Endothelial cell of umbilical vein (primary cell): ENCODE measurements around the gene TPH2. TPM values are rescaled to one million over a fixed set of nuclear protein-coding genes. Genes with fewer than 3 reads are reported as not detected.

Experiments
- BruUV-seq: library from RNA; stranded (reverse); fragments of 400-500 nt; replicated peaks from 2 replicates; lab custom pipeline; 2021; lab: Mats Ljungman, UMichigan
- CTCF ChIA-PET: fragments of 300-600, 350-600 bp; sonication (Branson Sonifier 250); formaldehyde crosslinking; loops from one replicate; lab custom pipeline; 2021; ENCODE audit warnings: antibody characterized with exemption, inconsistent platforms; lab: Charles Lee
- POLR2A ChIA-PET: fragments of 300-600, 350-600 bp; sonication (Branson Sonifier 250); formaldehyde crosslinking; loops from one replicate; lab custom pipeline; 2021; ENCODE audit warnings: antibody characterized with exemption, inconsistent platforms; lab: Charles Lee
- DNase-seq: peaks from one replicate; pipeline ENCODE4 v3.0.0-alpha.2; 2011; ENCODE audit warnings: low read depth, low spot score
- FAIRE-seq: peaks from 2 replicates; lab custom pipeline; 2011; peaks lifted over from hg19 to GRCh38; lab: Jason Lieb, UNC
- H2AFZ ChIP-seq: 2 replicates; pipeline ENCODE4 v1.6.0; 2012; ENCODE audit warnings: low read depth, low read length, control low read depth, inconsistent platforms
- H3K27ac ChIP-seq: 2 replicates; pipeline ENCODE4 v1.5.1; 2011; ENCODE audit warnings: low read depth, mild to moderate bottlenecking, control low read depth, low read length, moderate library complexity; ENCODE audit not compliant: insufficient read depth
- H3K27me3 ChIP-seq, 2 experiments: 2 replicates each; pipeline versions ENCODE4 v1.6.0 to v1.6.1; 2011; ENCODE audit warnings: low read length in 2 of 2, mixed read lengths in 1 of 2; ENCODE audit not compliant: control insufficient read depth in 2 of 2, insufficient read depth in 2 of 2
- H3K36me3 ChIP-seq, 2 experiments: 2 replicates in 1 of 2; 3 replicates in 1 of 2; pipeline ENCODE4 v1.5.1; 2011; ENCODE audit warnings: low read length in 2 of 2, mild to moderate bottlenecking in 1 of 2, moderate library complexity in 1 of 2; ENCODE audit not compliant: control insufficient read depth in 2 of 2, insufficient read depth in 2 of 2; ENCODE audit errors: extremely low read depth in 1 of 2
- H3K4me1 ChIP-seq: 3 replicates; pipeline ENCODE4 v1.5.1; 2011; ENCODE audit warnings: mild to moderate bottlenecking, low read length; ENCODE audit not compliant: control insufficient read depth, insufficient read depth; ENCODE audit errors: extremely low read depth
- H3K4me2 ChIP-seq: 2 replicates; pipeline ENCODE4 v1.6.1; 2011; ENCODE audit warnings: low read length, control low read depth, mixed read lengths; ENCODE audit not compliant: insufficient read depth
- H3K4me3 ChIP-seq, 3 experiments: fragments of 200-600 bp in 1 of 3; sonication (generic), shearing (Covaris generic) in 1 of 3; replicated peaks in 1 of 3; 2 replicates each; pipeline ENCODE4 v1.5.1; 2011 to 2016; ENCODE audit warnings: control low read depth in 3 of 3, low read length in 3 of 3, mild to moderate bottlenecking in 2 of 3, inconsistent platforms in 1 of 3, low read depth in 1 of 3, moderate library complexity in 1 of 3; ENCODE audit not compliant: insufficient read depth in 1 of 3
- H3K79me2 ChIP-seq: 2 replicates; pipeline ENCODE4 v1.6.0; 2012; ENCODE audit warnings: low read length, inconsistent platforms; ENCODE audit not compliant: control insufficient read depth, insufficient read depth
- H3K9ac ChIP-seq: replicated peaks from 2 replicates; pipeline ENCODE3; 2011; ENCODE audit warnings: low read length, control low read depth; ENCODE audit not compliant: insufficient read depth; ENCODE audit errors: extremely low read depth
- H3K9me1 ChIP-seq: replicated peaks from 3 replicates; pipeline ENCODE4 v1.6.0; 2011; ENCODE audit warnings: mild to moderate bottlenecking, low read length; ENCODE audit not compliant: control insufficient read depth, insufficient read depth; ENCODE audit errors: extremely low read depth
- H3K9me3 ChIP-seq: replicated peaks from 2 replicates; pipeline ENCODE4 v1.5.1; 2012; ENCODE audit warnings: low read length, inconsistent platforms; ENCODE audit not compliant: control insufficient read depth, insufficient read depth
- H4K20me1 ChIP-seq: replicated peaks from 2 replicates; pipeline ENCODE3; 2011; ENCODE audit warnings: mild to moderate bottlenecking, low read length; ENCODE audit not compliant: control insufficient read depth, insufficient read depth; ENCODE audit errors: extremely low read depth
- EZH2 ChIP-seq: IDR thresholded peaks from 2 replicates; pipeline ENCODE4 v1.6.1; 2012; ENCODE audit warnings: borderline replicate concordance, low read depth, mild to moderate bottlenecking, moderate library complexity, low read length, inconsistent platforms; ENCODE audit not compliant: severe bottlenecking
- FOS ChIP-seq: IDR thresholded peaks from 2 replicates; pipeline ENCODE4 v1.6.1; 2011; ENCODE audit warnings: mild to moderate bottlenecking, low read length, moderate library complexity, borderline replicate concordance; ENCODE audit not compliant: insufficient read depth
- GATA2 ChIP-seq: IDR thresholded peaks from 2 replicates; pipeline ENCODE4 v1.7.0; 2011; ENCODE audit warnings: low read depth, mild to moderate bottlenecking, moderate library complexity, mixed read lengths, low read length; ENCODE audit not compliant: insufficient read length, insufficient read depth
- JUN ChIP-seq: IDR thresholded peaks from 2 replicates; pipeline ENCODE4 v1.6.1; 2011; ENCODE audit warnings: borderline replicate concordance, low read depth; ENCODE audit not compliant: insufficient read length, insufficient read depth
- MYC ChIP-seq: IDR thresholded peaks from one replicate; pipeline ENCODE4 v1.6.1; 2011; ENCODE audit warnings: mild to moderate bottlenecking, low read depth, low read length
- POLR2A ChIP-seq: IDR thresholded peaks from 2 replicates; pipeline ENCODE4 v1.6.1; 2012; ENCODE audit warnings: low read depth, mild to moderate bottlenecking, control low read depth, low read length
- POLR2AphosphoS5 ChIP-seq: IDR thresholded peaks from 2 replicates; pipeline ENCODE4 v1.6.1; 2012; ENCODE audit warnings: low read depth, mild to moderate bottlenecking, control low read depth, low read length, moderate library complexity; ENCODE audit not compliant: insufficient read depth
- dilution Hi-C: fragments of 300-500 bp; cut with MboI; formaldehyde crosslinking; loops from one replicate; pipeline ENCODE4 v1.15.0; 2019; ENCODE audit warnings: low sequenced_read_pairs; ENCODE audit not compliant: extremely low pct_ligation_motif_present
- intact Hi-C: fragments of 100-400 bp; cut with micrococcal nuclease; formaldehyde crosslinking; loops from one replicate; pipeline ENCODE4 v1.10.0; 2022
- polyA plus RNA-seq, 4 experiments: library from polyadenylated mRNA; depleted of rRNA in 3 of 4; stranded (reverse) in 3 of 4; unstranded in 1 of 4; fragments of >200 nt; gene quantifications; 2 replicates each; pipeline versions ENCODE4 v1.2.1 to v1.2.3, GENCODE V29; 2011 to 2012; ENCODE audit warnings: missing spikeins in 1 of 4
- total RNA-seq: library from RNA; stranded (reverse); gene quantifications from 2 replicates; pipeline ENCODE4 v1.2.3, GENCODE V29; 2021
- TF ChIP-seq, protein P1 (sequence below), 2 donors: IDR thresholded peaks; 1 replicate in 1 of 2; 2 replicates in 1 of 2; pipeline ENCODE4 v1.5.1; 2011; ENCODE audit warnings: low read length in 2 of 2, mild to moderate bottlenecking in 2 of 2, moderate library complexity in 2 of 2, control low read depth in 1 of 2, inconsistent platforms in 1 of 2, low read depth in 1 of 2; ENCODE audit not compliant: insufficient read depth in 1 of 2; ENCODE audit errors: extremely low read depth in 1 of 2
- TF ChIP-seq, protein P2 (sequence below): IDR thresholded peaks from 2 replicates; pipeline ENCODE4 v1.6.1; 2011; ENCODE audit not compliant: insufficient read depth, insufficient read length

TPH2 gene
- total and polyA plus RNA-seq, 2 donors (not counting 3 experiments of a cell fraction or from before 2014, with no cell fraction given), result not detected

DNA sequence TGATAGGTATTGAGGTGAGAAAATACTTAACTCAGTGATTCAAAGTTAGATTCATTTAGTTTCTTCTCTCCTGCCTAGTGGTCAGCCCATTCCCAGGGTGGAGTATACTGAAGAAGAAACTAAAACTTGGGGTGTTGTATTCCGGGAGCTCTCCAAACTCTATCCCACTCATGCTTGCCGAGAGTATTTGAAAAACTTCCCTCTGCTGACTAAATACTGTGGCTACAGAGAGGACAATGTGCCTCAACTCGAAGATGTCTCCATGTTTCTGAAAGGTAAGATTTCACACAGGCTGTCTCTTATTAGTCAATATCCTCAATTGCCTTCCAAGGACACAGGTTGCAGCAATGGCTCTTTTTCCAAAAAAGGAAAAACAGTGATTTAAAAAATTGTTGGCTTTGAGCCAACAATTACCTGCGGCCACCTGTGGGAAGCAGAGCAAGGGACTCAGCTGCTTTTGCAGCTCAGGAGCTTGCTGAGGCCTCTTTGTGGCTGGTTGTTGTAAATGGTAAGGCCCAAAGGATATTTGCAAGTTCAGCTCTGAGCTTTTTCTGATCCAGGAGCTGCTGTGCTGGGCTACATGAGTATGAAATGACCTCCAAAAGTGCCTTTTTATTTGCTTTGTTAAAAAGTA is 33.9 kb downstream of the TPH2 start:
- intact Hi-C loops (no loop called here), dilution Hi-C loops (no loop called here)
- Histone ChIP-seq H3K4me3 (no peak overlapping the region), H3K27ac (no peak overlapping the region), H3K36me3 (no peaks in the 10 kb centered on the region), H3K9me3 (no peaks in the 10 kb centered on the region), H3K27me3 (no peaks in the 10 kb centered on the region), H3K4me1 (no peaks in the 10 kb centered on the region), H3K79me2 (no peaks in the 10 kb centered on the region), H3K9ac (no peak overlapping the region), H2AFZ (no peak overlapping the region), H3K9me1 (no peaks in the 10 kb centered on the region), H4K20me1 (no peaks in the 10 kb centered on the region), H3K4me2 (no peak overlapping the region)
- TF ChIP-seq, protein P1, sequence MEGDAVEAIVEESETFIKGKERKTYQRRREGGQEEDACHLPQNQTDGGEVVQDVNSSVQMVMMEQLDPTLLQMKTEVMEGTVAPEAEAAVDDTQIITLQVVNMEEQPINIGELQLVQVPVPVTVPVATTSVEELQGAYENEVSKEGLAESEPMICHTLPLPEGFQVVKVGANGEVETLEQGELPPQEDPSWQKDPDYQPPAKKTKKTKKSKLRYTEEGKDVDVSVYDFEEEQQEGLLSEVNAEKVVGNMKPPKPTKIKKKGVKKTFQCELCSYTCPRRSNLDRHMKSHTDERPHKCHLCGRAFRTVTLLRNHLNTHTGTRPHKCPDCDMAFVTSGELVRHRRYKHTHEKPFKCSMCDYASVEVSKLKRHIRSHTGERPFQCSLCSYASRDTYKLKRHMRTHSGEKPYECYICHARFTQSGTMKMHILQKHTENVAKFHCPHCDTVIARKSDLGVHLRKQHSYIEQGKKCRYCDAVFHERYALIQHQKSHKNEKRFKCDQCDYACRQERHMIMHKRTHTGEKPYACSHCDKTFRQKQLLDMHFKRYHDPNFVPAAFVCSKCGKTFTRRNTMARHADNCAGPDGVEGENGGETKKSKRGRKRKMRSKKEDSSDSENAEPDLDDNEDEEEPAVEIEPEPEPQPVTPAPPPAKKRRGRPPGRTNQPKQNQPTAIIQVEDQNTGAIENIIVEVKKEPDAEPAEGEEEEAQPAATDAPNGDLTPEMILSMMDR (IDR thresholded peaks at IDR 0.05; ENCODE audit: extremely low read depth in 1 of 2, insufficient read depth in 1 of 2, low read depth in 1 of 2, low read length in 2 of 2), result no peak
- TF ChIP-seq GATA2, result no peak
- TF ChIP-seq POLR2A, result no peak
- no peak for TF ChIP-seq MYC
- no peak for TF ChIP-seq POLR2AphosphoS5
- no peak for TF ChIP-seq JUN
- no peak for TF ChIP-seq EZH2
- TF ChIP-seq, protein P2, sequence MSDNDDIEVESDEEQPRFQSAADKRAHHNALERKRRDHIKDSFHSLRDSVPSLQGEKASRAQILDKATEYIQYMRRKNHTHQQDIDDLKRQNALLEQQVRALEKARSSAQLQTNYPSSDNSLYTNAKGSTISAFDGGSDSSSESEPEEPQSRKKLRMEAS, result no peak
- no peak for TF ChIP-seq FOS
- no TSS peak for BruUV-seq
- ChIA-PET CTCF (no interaction called here), POLR2A (no interaction called here)
- no peak for DNase-seq
- FAIRE-seq, result no peak
